Mesenchymal stem cell (in vitro differentiated cells and primary cell): ENCODE measurements around the gene PLAAT3.
A peak's percentile ranks its signal among the peaks of the same experiment; 100 is the strongest.

Experiments
- DNase-seq: peaks from one replicate; pipeline ENCODE4 v3.0.0-alpha.2; 2013
- H2AFZ ChIP-seq: one replicate; pipeline ENCODE4 v1.6.1; 2013; ENCODE audit warnings: low read depth, mild to moderate bottlenecking, control low read depth, inconsistent platforms, low read length, moderate library complexity
- H2AK5ac ChIP-seq: 2 replicates; pipeline ENCODE4 v1.6.1; 2013; ENCODE audit warnings: low read length, moderate library complexity, mild to moderate bottlenecking, inconsistent platforms; ENCODE audit not compliant: severe bottlenecking
- H2BK120ac ChIP-seq: one replicate; pipeline ENCODE4 v1.6.1; 2013; ENCODE audit warnings: low read depth, mild to moderate bottlenecking, inconsistent platforms, low read length, moderate library complexity
- H2BK12ac ChIP-seq, 2 experiments: one replicate each; pipeline ENCODE4 v1.6.1; 2013; ENCODE audit warnings: inconsistent platforms in 2 of 2, low read length in 2 of 2, mild to moderate bottlenecking in 2 of 2, moderate library complexity in 2 of 2, control low read depth in 1 of 2
- H2BK15ac ChIP-seq: one replicate; pipeline ENCODE4 v1.6.1; 2013; ENCODE audit warnings: mild to moderate bottlenecking, low read depth, inconsistent platforms; ENCODE audit not compliant: poor library complexity, severe bottlenecking
- H2BK5ac ChIP-seq: 2 replicates; pipeline ENCODE4 v1.6.1; 2013; ENCODE audit warnings: low read depth, mild to moderate bottlenecking, low read length, control low read depth, inconsistent platforms; ENCODE audit not compliant: poor library complexity, severe bottlenecking
- H3K14ac ChIP-seq, 2 experiments: one replicate each; pipeline ENCODE4 v1.6.1; 2013; ENCODE audit warnings: inconsistent platforms in 2 of 2, low read length in 2 of 2, control low read depth in 1 of 2, mild to moderate bottlenecking in 1 of 2, moderate library complexity in 1 of 2
- H3K18ac ChIP-seq, 2 experiments: one replicate each; pipeline ENCODE4 v1.6.1; 2013; ENCODE audit warnings: inconsistent platforms in 2 of 2, low read length in 2 of 2, control low read depth in 1 of 2, low read depth in 1 of 2, mild to moderate bottlenecking in 1 of 2
- H3K23ac ChIP-seq, 2 experiments: one replicate each; pipeline ENCODE4 v1.6.1; 2013; ENCODE audit warnings: inconsistent platforms in 2 of 2, low read length in 2 of 2, mild to moderate bottlenecking in 2 of 2, moderate library complexity in 2 of 2, control low read depth in 1 of 2
- H3K27ac ChIP-seq: 2 replicates; pipeline ENCODE4 v1.5.1; 2013; ENCODE audit warnings: mild to moderate bottlenecking, moderate library complexity, low read length, control low read depth, inconsistent platforms; ENCODE audit not compliant: poor library complexity, severe bottlenecking
- H3K27me3 ChIP-seq, 2 experiments: 2 replicates each; pipeline versions ENCODE4 v1.6.1 to v1.7.0; 2013; ENCODE audit warnings: low read length in 2 of 2, mild to moderate bottlenecking in 2 of 2, moderate library complexity in 2 of 2, control low read depth in 1 of 2, inconsistent platforms in 1 of 2; ENCODE audit not compliant: control insufficient read depth in 1 of 2, insufficient read depth in 1 of 2
- H3K36me3 ChIP-seq, 2 experiments: 2 replicates each; pipeline versions ENCODE4 v1.6.1 to v1.7.0; 2013; ENCODE audit warnings: low read length in 2 of 2, control low read depth in 1 of 2, inconsistent platforms in 1 of 2, low read depth in 1 of 2, mild to moderate bottlenecking in 1 of 2; ENCODE audit not compliant: insufficient read depth in 2 of 2, control insufficient read depth in 1 of 2
- H3K4ac ChIP-seq, 2 experiments: one replicate each; pipeline ENCODE4 v1.6.1; 2013; ENCODE audit warnings: inconsistent platforms in 2 of 2, low read length in 2 of 2, mild to moderate bottlenecking in 2 of 2, moderate library complexity in 2 of 2, control low read depth in 1 of 2, low read depth in 1 of 2
- H3K4me1 ChIP-seq: 2 replicates; pipeline ENCODE4 v1.6.1; 2013; ENCODE audit warnings: low read depth, low read length, control low read depth; ENCODE audit not compliant: control insufficient read depth, insufficient read depth
- H3K4me2 ChIP-seq: 2 replicates; pipeline ENCODE4 v1.6.1; 2013; ENCODE audit warnings: low read length, mild to moderate bottlenecking, inconsistent platforms; ENCODE audit not compliant: poor library complexity, severe bottlenecking
- H3K4me3 ChIP-seq, 2 experiments: 2 replicates each; pipeline versions ENCODE4 v1.5.1 to v1.7.0; 2013; ENCODE audit warnings: low read length in 2 of 2, mild to moderate bottlenecking in 2 of 2, control low read depth in 1 of 2, low read depth in 1 of 2; ENCODE audit not compliant: insufficient read depth in 1 of 2
- H3K79me1 ChIP-seq: replicated peaks from 2 replicates; pipeline ENCODE4 v1.6.1; 2013; ENCODE audit warnings: mild to moderate bottlenecking, control low read depth, low read length, inconsistent platforms; ENCODE audit not compliant: poor library complexity, severe bottlenecking
- H3K9ac ChIP-seq: 2 replicates; pipeline ENCODE4 v1.7.0; 2013; ENCODE audit warnings: mild to moderate bottlenecking, low read length, moderate library complexity
- H3K9me3 ChIP-seq: 2 replicates; pipeline ENCODE4 v1.7.0; 2013; ENCODE audit warnings: mild to moderate bottlenecking, low read length; ENCODE audit not compliant: control insufficient read depth
- H4K8ac ChIP-seq: one replicate; pipeline ENCODE4 v1.6.1; 2013; ENCODE audit warnings: inconsistent platforms, mild to moderate bottlenecking, low read length, moderate library complexity
- H4K91ac ChIP-seq: one replicate; pipeline ENCODE4 v1.6.1; 2013; ENCODE audit warnings: mild to moderate bottlenecking, low read length, inconsistent platforms
- WGBS: methylation state at CpG from one replicate; pipeline ENCODE4 v1.1.7; 2013; ENCODE audit warnings: mixed read lengths; 5-methylcytosine and 5-hydroxymethylcytosine counted together

Gene PLAAT3

DNA sequence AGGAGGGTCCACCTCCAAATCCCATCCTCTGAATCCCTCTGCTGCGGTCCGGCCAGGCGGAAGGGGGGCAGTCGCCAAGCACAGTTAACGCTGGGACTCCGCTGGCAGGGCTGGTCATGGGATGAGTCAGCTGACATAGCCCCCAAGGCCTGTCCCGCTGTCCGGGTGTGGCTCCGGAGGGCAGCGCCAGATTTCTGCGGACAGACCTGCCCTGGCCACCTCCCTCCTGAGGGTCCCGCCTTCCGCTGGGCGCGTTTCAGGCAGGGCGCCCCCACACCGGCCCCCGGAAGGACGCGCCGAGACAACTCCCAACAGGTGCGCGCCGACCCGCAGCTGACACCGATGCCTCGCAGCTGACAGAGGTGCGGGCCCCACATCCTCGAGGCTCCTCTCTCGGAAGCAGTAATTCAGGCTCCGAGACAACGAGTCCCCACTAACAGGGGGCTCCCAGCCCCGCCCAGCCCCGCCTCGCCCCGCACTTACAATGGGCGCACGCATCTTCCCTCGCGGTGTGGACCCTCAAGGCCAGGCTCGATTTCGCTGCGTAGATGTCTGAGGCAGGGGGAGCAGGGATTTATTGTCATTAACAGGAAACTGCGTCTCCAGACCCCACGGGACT, 607 bp downstream of the PLAAT3 start:
- no peak overlapping the region for H4K8ac ChIP-seq
- no peak overlapping the region for H4K91ac ChIP-seq
- 1% methylated on average over 41 of the region's 45 CpGs for WGBS
- peak overlapping the region in 1 of 2 experiments; percentile 58 for H3K4ac ChIP-seq
- peak overlapping the region in 1 of 2 experiments; percentile 93 for H3K23ac ChIP-seq
- peak; percentile 37 for DNase-seq
- no peak overlapping the region for H2BK5ac ChIP-seq
- no peak overlapping the region for H2AK5ac ChIP-seq
- H3K9me3 ChIP-seq: no peaks in the 10 kb centered on the region
- peak overlapping the region; percentile 91 for H2AFZ ChIP-seq
- no peaks in the 10 kb centered on the region for H3K27me3 ChIP-seq
- peak overlapping the region; percentile 66 for H3K27ac ChIP-seq
- H2BK15ac ChIP-seq: no peak overlapping the region
- no peaks in the 10 kb centered on the region for H3K36me3 ChIP-seq
- H3K9ac ChIP-seq: peak overlapping the region; percentile 82
- peak overlapping the region in 1 of 2 experiments; percentile 65 for H3K14ac ChIP-seq
- peak overlapping the region; percentile 82 to 85 for H3K4me3 ChIP-seq
- H3K18ac ChIP-seq: peak overlapping the region in 1 of 2 experiments; percentile 75
- no peak overlapping the region for H2BK120ac ChIP-seq
- H3K4me1 ChIP-seq: peaks cover 18% of the 10 kb centered on the region
- peak overlapping the region; percentile 88 for H3K4me2 ChIP-seq
- peaks cover 2% of the 10 kb centered on the region for H3K79me1 ChIP-seq
- H2BK12ac ChIP-seq: peak overlapping the region in 1 of 2 experiments; percentile 18

- H3K9me3 ChIP-seq: no peaks in the 10 kb centered on the region
- H3K4me3 ChIP-seq: no peak overlapping the region
- no peak overlapping the region for H2BK5ac ChIP-seq
- peaks cover 2% of the 10 kb centered on the region for H3K79me1 ChIP-seq
- H3K4me2 ChIP-seq: no peak overlapping the region
- no peak for DNase-seq
- H4K8ac ChIP-seq: no peak overlapping the region
- peak overlapping the region; percentile 82 for H3K9ac ChIP-seq
- H2BK12ac ChIP-seq: no peak overlapping the region
- no peak overlapping the region for H2AK5ac ChIP-seq
- H3K4me1 ChIP-seq: peaks cover 24% of the 10 kb centered on the region
- H2BK120ac ChIP-seq: no peak overlapping the region
- no peak overlapping the region for H3K18ac ChIP-seq
- H3K36me3 ChIP-seq: no peaks in the 10 kb centered on the region
- peak overlapping the region; percentile 42 for H3K27ac ChIP-seq
- no peak overlapping the region for H2BK15ac ChIP-seq
- H4K91ac ChIP-seq: no peak overlapping the region
- no peak overlapping the region for H3K4ac ChIP-seq
- no peaks in the 10 kb centered on the region for H3K27me3 ChIP-seq
- H2AFZ ChIP-seq: no peak overlapping the region
- H3K23ac ChIP-seq: no peak overlapping the region
- no peak overlapping the region for H3K14ac ChIP-seq
These were observed 2.1 kb downstream of the PLAAT3 start for GRCh38 chr11:63612181-63612580.

GRCh38 chr11:63611395-63611747, 2.9 kb downstream of the PLAAT3 start:
- no peak overlapping the region for H3K14ac ChIP-seq
- no peak overlapping the region for H2BK5ac ChIP-seq
- H3K27ac ChIP-seq: peak overlapping the region; percentile 89
- no peak overlapping the region for H3K18ac ChIP-seq
- DNase-seq: no peak
- H2AK5ac ChIP-seq: no peak overlapping the region
- H3K9ac ChIP-seq: peak overlapping the region; percentile 40
- no peak overlapping the region for H2BK15ac ChIP-seq
- peaks cover 0 to 7% of the 10 kb centered on the region in 2 experiments for H3K36me3 ChIP-seq
- H3K9me3 ChIP-seq: no peaks in the 10 kb centered on the region
- no peak overlapping the region for H2BK12ac ChIP-seq
- no peak overlapping the region for H4K8ac ChIP-seq
- no peak overlapping the region for H2BK120ac ChIP-seq
- H3K4me2 ChIP-seq: no peak overlapping the region
- H3K27me3 ChIP-seq: no peaks in the 10 kb centered on the region
- no peak overlapping the region for H3K23ac ChIP-seq
- no peak overlapping the region for H4K91ac ChIP-seq
- H3K4me3 ChIP-seq: no peak overlapping the region
- H2AFZ ChIP-seq: no peak overlapping the region
- peaks cover 8% of the 10 kb centered on the region for H3K79me1 ChIP-seq
- H3K4ac ChIP-seq: no peak overlapping the region
- 41% methylated on average over 1 of the region's 1 CpG for WGBS
- peaks cover 28% of the 10 kb centered on the region for H3K4me1 ChIP-seq

GRCh38 chr11:63610604-63611394, 3.4 kb downstream of the PLAAT3 start:
- Histone ChIP-seq H2BK15ac (no peak overlapping the region), H3K27me3 (no peaks in the 10 kb centered on the region)

More at GRCh38 chr11:63610604-63611394, 3.4 kb downstream of the PLAAT3 start:
- H3K18ac ChIP-seq: no peak overlapping the region
- H3K4me2 ChIP-seq: peak overlapping the region; percentile 36
- no peak overlapping the region for H2BK12ac ChIP-seq
- H3K79me1 ChIP-seq: peaks cover 10% of the 10 kb centered on the region
- H2AK5ac ChIP-seq: peak overlapping the region; percentile 96
- no peaks in the 10 kb centered on the region for H3K9me3 ChIP-seq
- H2BK120ac ChIP-seq: no peak overlapping the region
- no peak overlapping the region for H3K14ac ChIP-seq
- WGBS: 29% methylated on average over 14 of the region's 14 CpGs
- peak overlapping the region in 1 of 2 experiments; percentile 38 for H3K4me3 ChIP-seq
- H3K23ac ChIP-seq: no peak overlapping the region
- H3K27ac ChIP-seq: peak overlapping the region; percentile 89
- H3K4ac ChIP-seq: no peak overlapping the region
- no peak overlapping the region for H4K91ac ChIP-seq
- peak overlapping the region; percentile 40 for H3K9ac ChIP-seq
- peaks cover 28% of the 10 kb centered on the region for H3K4me1 ChIP-seq
- no peak overlapping the region for H2AFZ ChIP-seq
- H3K36me3 ChIP-seq: peaks cover 0 to 10% of the 10 kb centered on the region in 2 experiments
- peak overlapping the region; percentile 45 for H2BK5ac ChIP-seq
- no peak for DNase-seq
- no peak overlapping the region for H4K8ac ChIP-seq
